HG02588 (cell line): ENCODE measurements around the gene ADH1C.
"Not testable (repeated sequence)": the region's sequence is repeated elsewhere in the genome, so short reads cannot be mapped to it uniquely, and the experiment has no call there.

Source experiments
- ATAC-seq: cut with Tn5 transposase; IDR thresholded peaks from one replicate; pipeline ENCODE4 v1.9.1; 2021; ENCODE audit warnings: mild to moderate bottlenecking, moderate library complexity; ENCODE audit not compliant: unreplicated experiment

Gene ADH1C

GRCh38 chr4:99352602-99353537 lies at the start of gene ADH1C:
Gene ADH1C (minus strand): TSS chr4:99352746. CDS start chr4:99352675, 71 bp downstream.
- ATAC-seq = no peak

- no peak for ATAC-seq
These were observed 48.3 kb upstream of the ADH1C start for GRCh38 chr4:99400831-99401230.

- ATAC-seq = no peak
These were observed 46.5 kb upstream of the ADH1C start for GRCh38 chr4:99399017-99399416.

- no peak for ATAC-seq
These were observed 43.2 kb upstream of the ADH1C start for GRCh38 chr4:99395595-99396364.

- ATAC-seq = no peak
These were observed 42.4 kb upstream of the ADH1C start for GRCh38 chr4:99394896-99395295.

GRCh38 chr4:99390055-99390454 lies 37.5 kb upstream of the ADH1C start:
- ATAC-seq = no peak

- ATAC-seq = no peak
These were observed 37.1 kb upstream of the ADH1C start for GRCh38 chr4:99389606-99390005.

GRCh38 chr4:99383833-99384392 lies 31.4 kb upstream of the ADH1C start:
- no peak for ATAC-seq

- no peak for ATAC-seq
These were observed 30.9 kb upstream of the ADH1C start for GRCh38 chr4:99383399-99383798.

GRCh38 chr4:99382745-99383360 lies 30.3 kb upstream of the ADH1C start:
- ATAC-seq = no peak

- ATAC-seq = no peak
These were observed 29.1 kb upstream of the ADH1C start for GRCh38 chr4:99381588-99382175.

- no peak for ATAC-seq
These were observed 27.0 kb upstream of the ADH1C start for GRCh38 chr4:99379571-99379970.

GRCh38 chr4:99378876-99379275 lies 26.3 kb upstream of the ADH1C start:
- no peak for ATAC-seq

- not testable (repeated sequence) for ATAC-seq
These were observed 24.8 kb upstream of the ADH1C start for GRCh38 chr4:99377341-99377740.

GRCh38 chr4:99372464-99372863 lies 19.9 kb upstream of the ADH1C start:
- not testable (repeated sequence) for ATAC-seq

GRCh38 chr4:99367817-99368216 lies 15.3 kb upstream of the ADH1C start:
- not testable (repeated sequence) for ATAC-seq

GRCh38 chr4:99366491-99366890 lies 13.9 kb upstream of the ADH1C start:
- no peak for ATAC-seq

GRCh38 chr4:99362768-99363167 lies 10.2 kb upstream of the ADH1C start:
- ATAC-seq = no peak

GRCh38 chr4:99361899-99362275 lies 9.3 kb upstream of the ADH1C start:
- ATAC-seq = no peak

GRCh38 chr4:99361268-99361898 lies 8.8 kb upstream of the ADH1C start:
- ATAC-seq = no peak
